Liver (tissue), 3 donors: ENCODE results near the gene CSF2.

Experiments used
- EGR1 ChIP-seq, 2 donors: IDR thresholded peaks; 2 replicates each; pipeline ENCODE4 v1.6.1; 2016 to 2018; ENCODE audit warnings: antibody characterized with exemption in 2 of 2, low read depth in 2 of 2
- FOXA1 ChIP-seq: IDR thresholded peaks from 2 replicates; pipeline ENCODE4 v1.6.1; 2016; ENCODE audit warnings: antibody characterized with exemption
- GABPA ChIP-seq, 2 donors: IDR thresholded peaks in 1 of 2; conservative IDR thresholded peaks in 1 of 2; 2 replicates each; pipeline ENCODE4 v1.6.1; 2016; ENCODE audit warnings: antibody characterized with exemption in 2 of 2, mild to moderate bottlenecking in 1 of 2, moderate library complexity in 1 of 2
- RAD21 ChIP-seq, 2 donors: IDR thresholded peaks; 2 replicates each; pipeline ENCODE4 v1.6.1; 2016; ENCODE audit warnings: antibody characterized with exemption in 2 of 2, mild to moderate bottlenecking in 2 of 2
- RXRA ChIP-seq, 2 donors: IDR thresholded peaks; 2 replicates each; pipeline ENCODE4 v1.6.1; 2017 to 2018; ENCODE audit warnings: antibody characterized with exemption in 2 of 2, mild to moderate bottlenecking in 1 of 2
- SP1 ChIP-seq: IDR thresholded peaks from 2 replicates; pipeline ENCODE4 v1.6.1; 2018; ENCODE audit warnings: antibody characterized with exemption, mild to moderate bottlenecking
- TAF1 ChIP-seq: conservative IDR thresholded peaks from 2 replicates; pipeline ENCODE4 v1.6.1; 2016; ENCODE audit warnings: antibody characterized with exemption, mild to moderate bottlenecking
- YY1 ChIP-seq: IDR thresholded peaks from 2 replicates; pipeline ENCODE4 v1.6.1; 2016; ENCODE audit warnings: antibody characterized with exemption, mild to moderate bottlenecking
- TF ChIP-seq, protein P1 (sequence below): IDR thresholded peaks from 2 replicates; pipeline ENCODE4 v1.6.1; 2016; ENCODE audit warnings: antibody characterized with exemption
- TF ChIP-seq, protein P2 (sequence below): fragments of 150-350 bp; IDR thresholded peaks from 2 replicates; pipeline ENCODE4 v1.5.1; 2017; ENCODE audit warnings: improper control_type of control experiment, low read depth, low read length; ENCODE audit not compliant: missing input control
- TF ChIP-seq, protein P3 (sequence below): IDR thresholded peaks from 2 replicates; pipeline ENCODE4 v1.6.1; 2016; ENCODE audit warnings: antibody characterized with exemption, mild to moderate bottlenecking
- donor health status: healthy.
- donor health status: healthy.

GRCh38 chr5:132082329-132083023 lies 8.9 kb downstream of the CSF2 start:
- no peak for TF ChIP-seq TAF1
- TF ChIP-seq, protein P1, sequence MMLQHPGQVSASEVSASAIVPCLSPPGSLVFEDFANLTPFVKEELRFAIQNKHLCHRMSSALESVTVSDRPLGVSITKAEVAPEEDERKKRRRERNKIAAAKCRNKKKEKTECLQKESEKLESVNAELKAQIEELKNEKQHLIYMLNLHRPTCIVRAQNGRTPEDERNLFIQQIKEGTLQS, result no peak
- TF ChIP-seq, protein P2, sequence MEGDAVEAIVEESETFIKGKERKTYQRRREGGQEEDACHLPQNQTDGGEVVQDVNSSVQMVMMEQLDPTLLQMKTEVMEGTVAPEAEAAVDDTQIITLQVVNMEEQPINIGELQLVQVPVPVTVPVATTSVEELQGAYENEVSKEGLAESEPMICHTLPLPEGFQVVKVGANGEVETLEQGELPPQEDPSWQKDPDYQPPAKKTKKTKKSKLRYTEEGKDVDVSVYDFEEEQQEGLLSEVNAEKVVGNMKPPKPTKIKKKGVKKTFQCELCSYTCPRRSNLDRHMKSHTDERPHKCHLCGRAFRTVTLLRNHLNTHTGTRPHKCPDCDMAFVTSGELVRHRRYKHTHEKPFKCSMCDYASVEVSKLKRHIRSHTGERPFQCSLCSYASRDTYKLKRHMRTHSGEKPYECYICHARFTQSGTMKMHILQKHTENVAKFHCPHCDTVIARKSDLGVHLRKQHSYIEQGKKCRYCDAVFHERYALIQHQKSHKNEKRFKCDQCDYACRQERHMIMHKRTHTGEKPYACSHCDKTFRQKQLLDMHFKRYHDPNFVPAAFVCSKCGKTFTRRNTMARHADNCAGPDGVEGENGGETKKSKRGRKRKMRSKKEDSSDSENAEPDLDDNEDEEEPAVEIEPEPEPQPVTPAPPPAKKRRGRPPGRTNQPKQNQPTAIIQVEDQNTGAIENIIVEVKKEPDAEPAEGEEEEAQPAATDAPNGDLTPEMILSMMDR, result no peak
- TF ChIP-seq GABPA (IDR thresholded peaks at IDR 0.05 in 1 of 2, conservative IDR thresholded peaks at IDR 0.05 in 1 of 2), result no peak
- no peak for TF ChIP-seq RAD21 (IDR thresholded peaks at IDR 0.05)
- no peak for TF ChIP-seq EGR1 (IDR thresholded peaks at IDR 0.05; ENCODE audit: low read depth in 2 of 2)
- TF ChIP-seq, protein P3, sequence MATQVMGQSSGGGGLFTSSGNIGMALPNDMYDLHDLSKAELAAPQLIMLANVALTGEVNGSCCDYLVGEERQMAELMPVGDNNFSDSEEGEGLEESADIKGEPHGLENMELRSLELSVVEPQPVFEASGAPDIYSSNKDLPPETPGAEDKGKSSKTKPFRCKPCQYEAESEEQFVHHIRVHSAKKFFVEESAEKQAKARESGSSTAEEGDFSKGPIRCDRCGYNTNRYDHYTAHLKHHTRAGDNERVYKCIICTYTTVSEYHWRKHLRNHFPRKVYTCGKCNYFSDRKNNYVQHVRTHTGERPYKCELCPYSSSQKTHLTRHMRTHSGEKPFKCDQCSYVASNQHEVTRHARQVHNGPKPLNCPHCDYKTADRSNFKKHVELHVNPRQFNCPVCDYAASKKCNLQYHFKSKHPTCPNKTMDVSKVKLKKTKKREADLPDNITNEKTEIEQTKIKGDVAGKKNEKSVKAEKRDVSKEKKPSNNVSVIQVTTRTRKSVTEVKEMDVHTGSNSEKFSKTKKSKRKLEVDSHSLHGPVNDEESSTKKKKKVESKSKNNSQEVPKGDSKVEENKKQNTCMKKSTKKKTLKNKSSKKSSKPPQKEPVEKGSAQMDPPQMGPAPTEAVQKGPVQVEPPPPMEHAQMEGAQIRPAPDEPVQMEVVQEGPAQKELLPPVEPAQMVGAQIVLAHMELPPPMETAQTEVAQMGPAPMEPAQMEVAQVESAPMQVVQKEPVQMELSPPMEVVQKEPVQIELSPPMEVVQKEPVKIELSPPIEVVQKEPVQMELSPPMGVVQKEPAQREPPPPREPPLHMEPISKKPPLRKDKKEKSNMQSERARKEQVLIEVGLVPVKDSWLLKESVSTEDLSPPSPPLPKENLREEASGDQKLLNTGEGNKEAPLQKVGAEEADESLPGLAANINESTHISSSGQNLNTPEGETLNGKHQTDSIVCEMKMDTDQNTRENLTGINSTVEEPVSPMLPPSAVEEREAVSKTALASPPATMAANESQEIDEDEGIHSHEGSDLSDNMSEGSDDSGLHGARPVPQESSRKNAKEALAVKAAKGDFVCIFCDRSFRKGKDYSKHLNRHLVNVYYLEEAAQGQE, result no peak
- TF ChIP-seq YY1, result no peak
- TF ChIP-seq SP1, result no peak
- TF ChIP-seq FOXA1, result no peak
- no peak for TF ChIP-seq RXRA (IDR thresholded peaks at IDR 0.05)
